Right lobe of liver (tissue), 4 donors: ENCODE results near the gene ATP6V1E1.

Experiments
- POLR2A ChIP-seq: fragments of 450-650 bp; IDR thresholded peaks from one replicate; pipeline ENCODE4 v1.6.1; 2017; ENCODE audit warnings: antibody characterized with exemption, mild to moderate bottlenecking
- TF ChIP-seq, protein P1 (sequence below), 4 donors: fragments of 200-600 bp in 3 of 4; fragments of 450-650 bp in 1 of 4; IDR thresholded peaks; one replicate each; pipeline versions ENCODE4 v1.5.1 to v1.8.0; 2016 to 2022; ENCODE audit warnings: antibody characterized with exemption in 4 of 4, mild to moderate bottlenecking in 2 of 4
- donor health status: DM: no; HTN: no; CAD: no.
- donor health status: DM: no; HTN: no; CAD: no.
- donor health status: DM: no; HTN: yes; CAD: no.

DNA sequence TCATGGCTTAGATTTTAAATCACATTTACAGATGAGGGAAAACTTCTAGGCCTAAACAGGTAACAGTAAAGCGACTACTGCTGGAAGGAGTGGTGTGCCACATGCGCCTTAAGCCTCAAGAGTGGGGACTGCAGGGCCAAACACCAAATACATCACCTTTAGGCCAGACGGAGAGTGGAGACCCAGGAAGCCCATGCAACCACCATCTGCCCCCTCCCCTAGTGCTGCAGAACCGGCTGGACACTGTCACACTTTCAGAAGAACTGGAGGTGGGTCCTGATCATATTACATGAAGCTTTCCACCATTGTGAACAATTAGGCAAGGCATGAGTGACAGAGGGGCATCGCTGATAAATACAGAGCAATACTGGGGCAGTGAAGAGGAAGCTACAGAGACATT is 36.3 kb downstream of the ATP6V1E1 start:
- TF ChIP-seq, protein P1, sequence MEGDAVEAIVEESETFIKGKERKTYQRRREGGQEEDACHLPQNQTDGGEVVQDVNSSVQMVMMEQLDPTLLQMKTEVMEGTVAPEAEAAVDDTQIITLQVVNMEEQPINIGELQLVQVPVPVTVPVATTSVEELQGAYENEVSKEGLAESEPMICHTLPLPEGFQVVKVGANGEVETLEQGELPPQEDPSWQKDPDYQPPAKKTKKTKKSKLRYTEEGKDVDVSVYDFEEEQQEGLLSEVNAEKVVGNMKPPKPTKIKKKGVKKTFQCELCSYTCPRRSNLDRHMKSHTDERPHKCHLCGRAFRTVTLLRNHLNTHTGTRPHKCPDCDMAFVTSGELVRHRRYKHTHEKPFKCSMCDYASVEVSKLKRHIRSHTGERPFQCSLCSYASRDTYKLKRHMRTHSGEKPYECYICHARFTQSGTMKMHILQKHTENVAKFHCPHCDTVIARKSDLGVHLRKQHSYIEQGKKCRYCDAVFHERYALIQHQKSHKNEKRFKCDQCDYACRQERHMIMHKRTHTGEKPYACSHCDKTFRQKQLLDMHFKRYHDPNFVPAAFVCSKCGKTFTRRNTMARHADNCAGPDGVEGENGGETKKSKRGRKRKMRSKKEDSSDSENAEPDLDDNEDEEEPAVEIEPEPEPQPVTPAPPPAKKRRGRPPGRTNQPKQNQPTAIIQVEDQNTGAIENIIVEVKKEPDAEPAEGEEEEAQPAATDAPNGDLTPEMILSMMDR (IDR thresholded peaks at IDR 0.05): no peak
- no peak for TF ChIP-seq POLR2A
